ENCODE data around the gene KIF3B.
"Not testable (repeated sequence)": the region's sequence is repeated elsewhere in the genome, so short reads cannot be mapped to it uniquely, and the experiment has no call there.

The KIF3B gene

GRCh38 chr20:32312718-32313424 lies 35.4 kb downstream of the KIF3B start:
- Histone ChIP-seq H4K20me1 (no peaks in the 10 kb centered on the region), H3K9ac (no peak overlapping the region), H3K9me3 (no peaks in the 10 kb centered on the region), H3K4me3 (no peak overlapping the region), H3K27me3 (no peaks in the 10 kb centered on the region), H3K4me2 (no peak overlapping the region), H3K36me3 (peaks cover 69% of the 10 kb centered on the region), H3K27ac (no peak overlapping the region), H3K4me1 (no peaks in the 10 kb centered on the region)
- TF ChIP-seq Cebpa-rat (IDR thresholded peaks at IDR 0.05), result no peak

GRCh38 chr20:32314768-32315167 lies 37.3 kb downstream of the KIF3B start:
- H3K27me3 ChIP-seq, result no peaks in the 10 kb centered on the region

GRCh38 chr20:32315399-32315798 lies 37.9 kb downstream of the KIF3B start:
- no peak overlapping the region for H3K27ac ChIP-seq
- peaks cover 69% of the 10 kb centered on the region for H3K36me3 ChIP-seq
- no peak overlapping the region for H3K4me2 ChIP-seq
- TF ChIP-seq Cebpa-rat (IDR thresholded peaks at IDR 0.05), result no peak
- H4K20me1 ChIP-seq, result no peaks in the 10 kb centered on the region
- H3K4me1 ChIP-seq, result no peaks in the 10 kb centered on the region
- H3K27me3 ChIP-seq, result no peaks in the 10 kb centered on the region
- no peak overlapping the region for H3K4me3 ChIP-seq
- H3K9ac ChIP-seq, result no peak overlapping the region
- H3K9me3 ChIP-seq, result no peaks in the 10 kb centered on the region

More at GRCh38 chr20:32314768-32315167, 37.3 kb downstream of the KIF3B start:
- no peaks in the 10 kb centered on the region for H4K20me1 ChIP-seq
- H3K27ac ChIP-seq, result no peak overlapping the region
- no peaks in the 10 kb centered on the region for H3K4me1 ChIP-seq
- H3K36me3 ChIP-seq, result peaks cover 74% of the 10 kb centered on the region
- no peak overlapping the region for H3K4me2 ChIP-seq
- H3K4me3 ChIP-seq, result no peak overlapping the region
- H3K9me3 ChIP-seq, result no peaks in the 10 kb centered on the region
- H3K9ac ChIP-seq, result no peak overlapping the region
- no peak for TF ChIP-seq Cebpa-rat (IDR thresholded peaks at IDR 0.05)

- TF ChIP-seq Cebpa-rat (IDR thresholded peaks at IDR 0.05), result no peak
- no peaks in the 10 kb centered on the region for H3K4me1 ChIP-seq
- H4K20me1 ChIP-seq, result no peaks in the 10 kb centered on the region
- H3K27ac ChIP-seq, result no peak overlapping the region
- no peak overlapping the region for H3K4me3 ChIP-seq
- peaks cover 66% of the 10 kb centered on the region for H3K36me3 ChIP-seq
- no peak overlapping the region for H3K4me2 ChIP-seq
- no peak overlapping the region for H3K9ac ChIP-seq
- H3K27me3 ChIP-seq, result no peaks in the 10 kb centered on the region
- H3K9me3 ChIP-seq, result no peaks in the 10 kb centered on the region
Observed at GRCh38 chr20:32315891-32316290, 38.4 kb downstream of the KIF3B start.

- H3K27me3 ChIP-seq, result no peaks in the 10 kb centered on the region
- TF ChIP-seq Cebpa-rat (IDR thresholded peaks at IDR 0.05), result no peak
- H3K4me1 ChIP-seq, result no peaks in the 10 kb centered on the region
- peaks cover 68% of the 10 kb centered on the region for H3K36me3 ChIP-seq
- no peak overlapping the region for H3K4me3 ChIP-seq
- no peaks in the 10 kb centered on the region for H4K20me1 ChIP-seq
- H3K27ac ChIP-seq, result no peak overlapping the region
- no peak overlapping the region for H3K9ac ChIP-seq
- no peak overlapping the region for H3K4me2 ChIP-seq
- no peaks in the 10 kb centered on the region for H3K9me3 ChIP-seq
Observed at GRCh38 chr20:32316667-32317066, 39.2 kb downstream of the KIF3B start.

- Histone ChIP-seq H3K27ac (no peak overlapping the region), H3K9me3 (no peaks in the 10 kb centered on the region), H3K36me3 (peaks cover 49% of the 10 kb centered on the region), H3K4me2 (no peak overlapping the region), H3K4me3 (no peak overlapping the region), H3K9ac (no peak overlapping the region), H3K27me3 (no peaks in the 10 kb centered on the region), H3K4me1 (no peaks in the 10 kb centered on the region), H4K20me1 (no peaks in the 10 kb centered on the region)
- no peak for TF ChIP-seq Cebpa-rat (IDR thresholded peaks at IDR 0.05)
Observed at GRCh38 chr20:32319100-32319499, 41.6 kb downstream of the KIF3B start.

GRCh38 chr20:32320305-32320704 lies 42.9 kb downstream of the KIF3B start:
- Histone ChIP-seq H3K27ac (no peak overlapping the region), H3K9ac (no peak overlapping the region), H3K4me1 (no peaks in the 10 kb centered on the region), H3K9me3 (no peaks in the 10 kb centered on the region), H3K27me3 (no peaks in the 10 kb centered on the region), H3K36me3 (peaks cover 43% of the 10 kb centered on the region), H3K4me3 (no peak overlapping the region), H3K4me2 (no peak overlapping the region), H4K20me1 (no peaks in the 10 kb centered on the region)
- no peak for TF ChIP-seq Cebpa-rat (IDR thresholded peaks at IDR 0.05)

- Histone ChIP-seq H3K27me3 (no peaks in the 10 kb centered on the region), H3K36me3 (peaks cover 36% of the 10 kb centered on the region), H3K4me3 (no peak overlapping the region), H3K4me2 (no peak overlapping the region), H3K27ac (no peak overlapping the region), H3K4me1 (no peaks in the 10 kb centered on the region), H3K9ac (no peak overlapping the region), H4K20me1 (no peaks in the 10 kb centered on the region), H3K9me3 (no peaks in the 10 kb centered on the region)
- no peak for TF ChIP-seq Cebpa-rat (IDR thresholded peaks at IDR 0.05)
Observed at GRCh38 chr20:32321390-32321789, 43.9 kb downstream of the KIF3B start.

GRCh38 chr20:32322260-32322659 lies 44.8 kb downstream of the KIF3B start:
- not testable (repeated sequence) for H3K27ac ChIP-seq, H3K27me3 ChIP-seq, H4K20me1 ChIP-seq, H3K9me3 ChIP-seq, H3K9ac ChIP-seq, H3K4me1 ChIP-seq, H3K4me3 ChIP-seq, H3K4me2 ChIP-seq
- peaks cover 32% of the 10 kb centered on the region for H3K36me3 ChIP-seq

- H3K9ac ChIP-seq, H3K27me3 ChIP-seq, H3K9me3 ChIP-seq, H4K20me1 ChIP-seq, H3K27ac ChIP-seq, H3K4me3 ChIP-seq, H3K4me2 ChIP-seq, H3K4me1 ChIP-seq: not testable (repeated sequence)
- peaks cover 32% of the 10 kb centered on the region for H3K36me3 ChIP-seq
Observed at GRCh38 chr20:32323761-32324160, 46.3 kb downstream of the KIF3B start.

Data from BLaER1 (cell line).